ENCODE results near the gene PCDH19.

DNA sequence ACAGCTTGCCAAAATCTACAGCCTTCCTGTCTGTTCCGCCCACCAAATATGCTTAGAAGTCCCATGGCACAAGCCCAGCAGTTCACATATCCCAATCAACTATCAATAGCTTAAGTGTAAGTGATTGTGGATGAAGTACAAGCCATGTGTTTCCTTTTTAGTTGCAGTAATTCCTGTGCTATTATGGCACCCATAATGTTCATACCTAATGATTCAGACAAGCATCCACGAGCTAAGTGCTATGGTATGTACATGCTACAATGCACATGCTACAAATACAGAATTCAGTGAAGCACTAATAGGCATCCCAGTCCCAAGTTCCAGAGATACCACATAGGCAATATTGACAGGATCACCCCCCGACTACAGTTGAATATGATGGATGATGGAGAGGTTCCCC lies 94.5 kb downstream of the PCDH19 start:
- TF ChIP-seq, protein P1, sequence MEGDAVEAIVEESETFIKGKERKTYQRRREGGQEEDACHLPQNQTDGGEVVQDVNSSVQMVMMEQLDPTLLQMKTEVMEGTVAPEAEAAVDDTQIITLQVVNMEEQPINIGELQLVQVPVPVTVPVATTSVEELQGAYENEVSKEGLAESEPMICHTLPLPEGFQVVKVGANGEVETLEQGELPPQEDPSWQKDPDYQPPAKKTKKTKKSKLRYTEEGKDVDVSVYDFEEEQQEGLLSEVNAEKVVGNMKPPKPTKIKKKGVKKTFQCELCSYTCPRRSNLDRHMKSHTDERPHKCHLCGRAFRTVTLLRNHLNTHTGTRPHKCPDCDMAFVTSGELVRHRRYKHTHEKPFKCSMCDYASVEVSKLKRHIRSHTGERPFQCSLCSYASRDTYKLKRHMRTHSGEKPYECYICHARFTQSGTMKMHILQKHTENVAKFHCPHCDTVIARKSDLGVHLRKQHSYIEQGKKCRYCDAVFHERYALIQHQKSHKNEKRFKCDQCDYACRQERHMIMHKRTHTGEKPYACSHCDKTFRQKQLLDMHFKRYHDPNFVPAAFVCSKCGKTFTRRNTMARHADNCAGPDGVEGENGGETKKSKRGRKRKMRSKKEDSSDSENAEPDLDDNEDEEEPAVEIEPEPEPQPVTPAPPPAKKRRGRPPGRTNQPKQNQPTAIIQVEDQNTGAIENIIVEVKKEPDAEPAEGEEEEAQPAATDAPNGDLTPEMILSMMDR (IDR thresholded peaks at IDR 0.05): no peak
- no peak for TF ChIP-seq POLR2A (IDR thresholded peaks at IDR 0.05)

All from adrenal gland (tissue), 5 donors.